Adrenal gland (tissue), 12 donors: Measurements from ENCODE around the gene RRM2. TPM values are rescaled to one million over a fixed set of nuclear protein-coding genes. Genes with fewer than 3 reads are reported as not detected.

Experiments
- DNase-seq, 7 donors: peaks; one replicate each; pipeline ENCODE4 v3.0.0-alpha.2; 2019 to 2020
- H3K27ac ChIP-seq, 5 donors: fragments of 200-600 bp; sonication (generic) in 4 of 5; 1 replicate in 3 of 5; 2 replicates in 2 of 5; pipeline versions ENCODE4 v1.5.1 to v1.8.0; 2016 to 2020; ENCODE audit warnings: mild to moderate bottlenecking in 1 of 5
- H3K27me3 ChIP-seq: fragments of 200-600 bp; 2 replicates; pipeline ENCODE4 v1.8.0; 2021
- H3K36me3 ChIP-seq, 2 donors: fragments of 200-600 bp; replicated peaks in 1 of 2; 1 replicate in 1 of 2; 2 replicates in 1 of 2; pipeline versions ENCODE4 v1.5.1 to v1.8.0; 2018 to 2022
- H3K4me1 ChIP-seq, 2 donors: fragments of 200-600 bp; replicated peaks in 1 of 2; 1 replicate in 1 of 2; 2 replicates in 1 of 2; pipeline versions ENCODE4 v1.5.1 to v1.8.0; 2018 to 2021
- H3K4me3 ChIP-seq, 4 donors: fragments of 200-600 bp; sonication (generic) in 3 of 4; one replicate each; pipeline ENCODE4 v1.5.1; 2016 to 2018
- H3K9me3 ChIP-seq, 3 donors: fragments of 200-600 bp; sonication (generic) in 1 of 3; replicated peaks in 1 of 3; 1 replicate in 2 of 3; 2 replicates in 1 of 3; pipeline versions ENCODE4 v1.5.1 to v1.8.0; 2016 to 2021
- POLR2A ChIP-seq, 2 donors: fragments of 450-650 bp; IDR thresholded peaks; one replicate each; pipeline ENCODE4 v1.6.1; 2017; ENCODE audit warnings: antibody characterized with exemption in 2 of 2, mild to moderate bottlenecking in 2 of 2, moderate library complexity in 1 of 2
- WGBS, 4 donors: extraction: QIAGEN DNeasy Blood & Tissue Kit in 2 of 4; methylation state at CpG; one replicate each; pipeline versions ENCODE4 v1.1.5 to v1.1.7; 2013 to 2017; 5-methylcytosine and 5-hydroxymethylcytosine counted together
- intact Hi-C, 2 donors: fragments of 100-400 bp; cut with DNase I; formaldehyde crosslinking; loops; one replicate each; pipeline versions ENCODE4 v1.14.1 to v1.15.0; 2022 to 2023
- polyA plus RNA-seq, 3 donors: library from polyadenylated mRNA; stranded (reverse); fragments of 200-250 nt in 2 of 3; fragments of 350-450 nt in 1 of 3; fragmentation: Illumina TruSeq in 1 of 3; extraction: RNeasy Lipid Tissue Mini Kit (QIAGEN cat#74804) in 1 of 3; gene quantifications; one replicate each; pipeline ENCODE4 v1.2.3, GENCODE V29; 2013 to 2014
- total RNA-seq, 9 donors: library from RNA; depleted of rRNA in 4 of 9; stranded (reverse); fragments of >200 nt in 4 of 9; fragments of 120-200 nt in 1 of 9; fragmentation: NEBNext Ultra II Directional in 1 of 9; extraction: Animal tissue kit (Norgen Biotek cat#: 25700) in 1 of 9; gene quantifications; one replicate each; pipeline versions ENCODE4 v1.1.0 to v1.2.4, GENCODE V29; 2013 to 2023
- TF ChIP-seq, protein P1 (sequence below), 6 experiments: fragments of 450-650 bp in 4 of 6; fragments of 200-600 bp in 2 of 6; sonication (generic) in 1 of 6; IDR thresholded peaks; 1 replicate in 5 of 6; 2 replicates in 1 of 6; pipeline versions ENCODE4 v1.5.1 to v1.8.0; 2016 to 2021; ENCODE audit warnings: antibody characterized with exemption in 6 of 6, mild to moderate bottlenecking in 2 of 6, moderate library complexity in 1 of 6
- donor health status: healthy with polysubstance abuse.
- donor health status: Bipolar disorder and iron deficiency.
- donor health status: DM: yes; HTN: yes; CAD: no.
- donor health status: DM: no; HTN: no; CAD: no.
- donor health status: DM: no; HTN: no; CAD: no.
- donor health status: DM: yes; HTN: yes; CAD: no.

RRM2 gene
- total and polyA plus RNA-seq, 12 donors = 0.67 to 22.3 (median 3.8) TPM

DNA sequence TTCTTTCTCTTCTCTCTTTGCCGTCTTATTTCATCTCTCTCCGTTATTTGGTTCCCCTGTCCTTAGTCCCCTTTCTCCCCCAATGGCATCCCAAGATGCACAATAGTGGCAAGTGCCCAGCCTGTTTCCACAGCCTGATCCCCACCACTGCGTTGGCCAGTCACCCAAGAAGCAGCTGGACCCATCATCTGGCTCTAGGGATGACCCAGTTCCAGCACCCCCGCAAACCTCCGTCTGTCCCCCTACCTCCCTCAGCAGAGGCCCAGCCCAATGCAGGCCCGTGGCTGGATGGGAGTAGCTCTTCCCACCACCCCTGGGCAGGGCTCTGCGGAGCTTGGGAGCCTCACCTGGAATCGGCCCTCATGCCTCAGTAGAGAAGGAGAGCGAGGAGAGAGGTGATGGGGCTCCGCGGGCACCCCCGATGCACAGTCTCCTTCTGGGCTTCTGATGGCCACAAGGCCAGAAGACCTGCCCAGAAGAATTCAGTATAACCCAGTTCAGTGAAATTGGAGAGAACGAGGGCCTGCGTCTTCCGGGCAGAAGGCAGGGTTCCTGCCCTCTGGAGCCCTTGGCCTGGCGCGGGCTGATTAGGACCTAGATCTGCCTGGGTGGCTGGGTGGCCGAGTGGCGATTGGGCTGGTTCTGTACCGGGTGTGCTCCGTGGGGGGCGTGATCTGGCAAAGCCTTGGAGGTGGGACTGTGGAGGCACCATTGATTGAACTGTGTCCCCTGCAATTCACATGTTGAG is 50.9 kb downstream of the RRM2 start:
- Histone ChIP-seq H3K9me3 (no peaks in the 10 kb centered on the region), H3K4me1 (peaks cover 0 to 8% of the 10 kb centered on the region in 2 donors), H3K27ac (no peak overlapping the region), H3K4me3 (no peak overlapping the region), H3K27me3 (no peaks in the 10 kb centered on the region), H3K36me3 (no peaks in the 10 kb centered on the region)
- intact Hi-C loops = no loop called here
- 94 to 98% (median 96%) methylated on average over 15 to 22 of the region's 22 CpGs for WGBS, 4 donors
- no peak for DNase-seq
- TF ChIP-seq, protein P1, sequence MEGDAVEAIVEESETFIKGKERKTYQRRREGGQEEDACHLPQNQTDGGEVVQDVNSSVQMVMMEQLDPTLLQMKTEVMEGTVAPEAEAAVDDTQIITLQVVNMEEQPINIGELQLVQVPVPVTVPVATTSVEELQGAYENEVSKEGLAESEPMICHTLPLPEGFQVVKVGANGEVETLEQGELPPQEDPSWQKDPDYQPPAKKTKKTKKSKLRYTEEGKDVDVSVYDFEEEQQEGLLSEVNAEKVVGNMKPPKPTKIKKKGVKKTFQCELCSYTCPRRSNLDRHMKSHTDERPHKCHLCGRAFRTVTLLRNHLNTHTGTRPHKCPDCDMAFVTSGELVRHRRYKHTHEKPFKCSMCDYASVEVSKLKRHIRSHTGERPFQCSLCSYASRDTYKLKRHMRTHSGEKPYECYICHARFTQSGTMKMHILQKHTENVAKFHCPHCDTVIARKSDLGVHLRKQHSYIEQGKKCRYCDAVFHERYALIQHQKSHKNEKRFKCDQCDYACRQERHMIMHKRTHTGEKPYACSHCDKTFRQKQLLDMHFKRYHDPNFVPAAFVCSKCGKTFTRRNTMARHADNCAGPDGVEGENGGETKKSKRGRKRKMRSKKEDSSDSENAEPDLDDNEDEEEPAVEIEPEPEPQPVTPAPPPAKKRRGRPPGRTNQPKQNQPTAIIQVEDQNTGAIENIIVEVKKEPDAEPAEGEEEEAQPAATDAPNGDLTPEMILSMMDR (IDR thresholded peaks at IDR 0.05) = no peak
- no peak for TF ChIP-seq POLR2A (IDR thresholded peaks at IDR 0.05)

DNA sequence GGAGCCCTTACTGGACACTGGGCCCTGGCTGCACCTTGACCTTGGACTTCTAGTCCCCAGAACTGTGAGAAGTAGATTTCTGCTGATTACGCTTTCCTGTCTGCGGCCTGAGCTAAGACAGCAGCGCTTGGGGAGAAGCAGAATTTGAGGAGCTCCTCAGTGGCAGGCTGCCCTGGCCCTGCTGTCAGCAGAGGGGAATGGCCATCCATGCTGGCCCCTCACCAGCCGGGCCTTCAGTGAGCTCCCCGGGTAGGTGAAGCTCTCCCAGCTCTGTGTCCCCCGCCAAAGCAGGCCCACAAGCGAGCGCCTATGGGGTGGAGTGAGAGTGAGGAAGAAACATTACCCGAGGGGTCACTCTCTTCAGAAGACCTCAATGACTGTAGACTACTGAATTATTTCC is 51.6 kb downstream of the RRM2 start:
- Histone ChIP-seq H3K9me3 (no peaks in the 10 kb centered on the region), H3K4me3 (no peak overlapping the region), H3K27ac (no peak overlapping the region), H3K36me3 (no peaks in the 10 kb centered on the region), H3K4me1 (peaks cover 0 to 8% of the 10 kb centered on the region in 2 donors), H3K27me3 (no peaks in the 10 kb centered on the region)
- no peak for TF ChIP-seq POLR2A (IDR thresholded peaks at IDR 0.05)
- TF ChIP-seq, protein P1 (IDR thresholded peaks at IDR 0.05) = no peak
- no peak for DNase-seq
- WGBS, 4 donors = 86 to 94% (median 90%) methylated on average over 9 of the region's 9 CpGs
- intact Hi-C loops = no loop called here

DNA sequence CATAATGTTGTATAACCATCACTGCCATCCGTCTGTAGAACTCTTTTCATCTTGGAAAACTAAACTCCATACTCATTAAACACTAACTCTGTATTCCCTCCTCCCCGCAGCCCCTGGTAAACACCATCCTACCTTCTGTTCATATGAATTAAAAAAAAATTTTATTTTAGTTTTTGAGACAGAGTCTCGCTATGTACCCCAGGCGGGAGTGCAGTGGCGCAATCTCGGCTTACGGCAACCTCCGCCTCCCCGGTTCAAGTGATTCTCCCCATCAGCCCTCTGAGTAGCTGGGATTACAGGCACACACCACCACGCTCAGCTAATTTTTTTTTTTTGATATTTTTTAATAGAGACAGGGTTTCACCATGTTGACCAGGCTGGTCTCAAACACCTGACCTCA is 52.9 kb downstream of the RRM2 start:
- no peak overlapping the region for H3K27ac ChIP-seq
- DNase-seq = no peak
- WGBS, 4 donors = 96 to 97% (median 96%) methylated on average over 10 of the region's 10 CpGs
- no peaks in the 10 kb centered on the region for H3K9me3 ChIP-seq
- TF ChIP-seq, protein P1 (IDR thresholded peaks at IDR 0.05) = no peak
- TF ChIP-seq POLR2A (IDR thresholded peaks at IDR 0.05) = no peak
- intact Hi-C loops = no loop called here
- H3K27me3 ChIP-seq = no peaks in the 10 kb centered on the region
- peaks cover 0 to 5% of the 10 kb centered on the region in 2 donors for H3K4me1 ChIP-seq
- no peak overlapping the region for H3K4me3 ChIP-seq
- no peaks in the 10 kb centered on the region for H3K36me3 ChIP-seq

DNA sequence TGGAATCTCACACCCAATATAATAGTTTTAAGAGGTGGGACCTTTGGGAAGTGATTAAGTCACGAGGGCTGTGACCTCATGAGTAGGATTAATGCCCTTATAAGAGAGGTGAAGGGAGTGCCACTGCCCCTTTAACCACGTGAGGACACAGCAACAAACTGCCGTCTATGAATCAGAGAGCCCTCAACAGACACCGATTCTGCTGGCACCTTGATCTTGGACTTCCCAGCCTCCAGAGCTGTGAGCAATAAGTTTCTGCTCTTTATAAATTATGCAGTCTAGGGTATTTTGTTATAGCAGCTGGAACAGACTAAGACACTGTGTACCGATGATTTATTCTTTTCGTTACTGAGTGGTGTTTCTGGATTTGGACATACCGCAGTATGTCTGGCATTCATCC is 56.2 kb downstream of the RRM2 start:
- Histone ChIP-seq H3K4me1 (no peaks in the 10 kb centered on the region), H3K4me3 (no peak overlapping the region), H3K9me3 (no peaks in the 10 kb centered on the region), H3K36me3 (no peaks in the 10 kb centered on the region), H3K27me3 (no peaks in the 10 kb centered on the region), H3K27ac (no peak overlapping the region)
- TF ChIP-seq, protein P1 (IDR thresholded peaks at IDR 0.05) = no peak
- TF ChIP-seq POLR2A (IDR thresholded peaks at IDR 0.05) = no peak
- DNase-seq = no peak
- 93 to 96% (median 95%) methylated on average over 7 of the region's 7 CpGs for WGBS, 4 donors
- intact Hi-C loops = no loop called here
